ENCODE measurements around the gene USP47.

- TF ChIP-seq POLR2A (IDR thresholded peaks at IDR 0.05; ENCODE audit: extremely low read depth, insufficient read length) (no peak), CTCF (IDR thresholded peaks at IDR 0.05; ENCODE audit: low read depth, low read length) (no peak), MAX (IDR thresholded peaks at IDR 0.05; ENCODE audit: low read depth, low read length) (no peak), MYC (IDR thresholded peaks at IDR 0.05; ENCODE audit: low read depth, low read length) (no peak)
Measured at GRCh38 chr11:11998091-11998781, 156.5 kb downstream of the USP47 start.
